Fibroblast of peridontal ligament (primary cell): ENCODE results near the gene PXDN.

Source experiments
- DNase-seq: peaks from one replicate; pipeline ENCODE4 v3.0.0-alpha.2; 2010; ENCODE audit errors: extremely low read depth

The PXDN gene

DNA sequence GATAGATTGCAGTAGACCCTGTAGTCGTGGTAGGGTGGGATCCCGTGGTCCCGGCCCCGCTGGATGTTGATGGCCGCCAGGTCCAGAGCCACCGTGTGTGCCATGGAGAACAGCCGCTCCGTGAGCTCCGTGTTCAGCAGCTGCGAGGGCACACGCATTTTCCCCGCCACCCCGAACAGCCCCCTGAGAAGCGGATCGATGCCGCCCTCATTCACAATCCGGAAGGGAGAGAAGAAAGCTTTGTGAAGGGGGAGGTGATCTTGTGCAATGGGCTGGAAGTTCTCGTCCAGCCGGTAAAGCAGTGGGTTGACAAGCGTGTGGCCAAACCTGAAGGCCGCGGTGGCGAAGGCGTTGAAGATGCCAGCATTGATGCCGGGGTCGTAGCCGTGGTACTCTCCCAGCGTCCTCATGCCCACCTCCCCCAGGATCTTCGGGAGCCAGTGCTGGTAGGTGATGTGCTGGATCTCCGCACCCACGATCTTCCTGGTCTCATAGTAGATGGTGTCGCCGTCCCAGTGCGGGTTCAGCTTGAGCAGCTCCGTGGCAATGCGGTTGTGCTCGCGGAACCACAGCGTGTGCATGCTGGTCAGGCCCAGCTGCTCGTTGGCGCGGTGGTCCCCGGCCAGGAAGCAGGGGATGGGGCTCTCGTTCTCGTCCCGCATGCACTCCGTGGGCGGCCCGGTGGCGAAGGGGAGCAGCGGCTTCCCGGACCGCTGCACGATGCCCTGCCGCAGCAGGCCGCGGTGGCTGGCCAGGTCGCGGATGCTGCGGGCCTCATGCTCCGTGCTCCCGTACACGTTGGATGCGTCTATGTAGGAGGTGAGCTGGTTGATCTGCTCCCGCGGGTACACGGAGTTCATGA is 95.8 kb downstream of the PXDN start:
- DNase-seq, result no peak

DNA sequence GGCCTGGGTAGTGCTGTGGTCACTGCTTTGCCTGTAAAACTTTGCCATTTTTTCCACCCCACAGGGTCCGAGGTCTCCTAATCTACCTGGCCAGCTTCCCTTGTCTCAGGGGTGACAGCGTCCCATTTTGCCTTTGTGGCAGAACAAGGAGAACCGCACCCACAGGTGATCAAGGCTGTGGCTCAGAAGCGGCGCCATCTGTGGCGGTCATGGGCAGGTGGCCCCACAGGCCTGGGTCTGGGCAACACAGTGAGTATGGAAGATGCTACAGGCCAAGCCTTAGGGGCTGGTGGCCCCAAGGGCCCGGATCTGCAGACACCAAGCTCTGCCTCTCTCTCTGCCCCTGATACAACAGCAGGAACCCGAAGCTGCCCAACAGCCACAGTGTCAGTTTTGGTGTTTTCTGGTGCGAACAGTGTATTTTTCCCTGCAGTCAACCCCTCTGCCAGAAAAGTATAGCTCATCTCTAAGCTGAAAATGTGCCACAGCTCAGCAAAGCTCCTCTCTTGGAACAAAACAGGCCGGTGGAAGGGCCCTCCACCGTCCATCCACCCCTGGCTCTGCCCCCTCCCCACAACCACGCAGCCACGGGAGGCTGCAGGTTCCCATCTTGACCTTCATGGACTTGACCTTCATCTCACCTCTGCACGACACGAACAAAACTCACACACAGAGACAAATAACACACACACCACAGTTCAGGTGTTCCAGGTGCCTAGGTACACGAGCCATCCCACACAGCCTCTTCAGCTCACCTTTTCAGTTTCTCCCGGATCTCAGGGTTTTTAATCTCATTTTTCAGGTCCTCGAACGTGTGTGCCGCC is 96.7 kb downstream of the PXDN start:
- no peak for DNase-seq

DNA sequence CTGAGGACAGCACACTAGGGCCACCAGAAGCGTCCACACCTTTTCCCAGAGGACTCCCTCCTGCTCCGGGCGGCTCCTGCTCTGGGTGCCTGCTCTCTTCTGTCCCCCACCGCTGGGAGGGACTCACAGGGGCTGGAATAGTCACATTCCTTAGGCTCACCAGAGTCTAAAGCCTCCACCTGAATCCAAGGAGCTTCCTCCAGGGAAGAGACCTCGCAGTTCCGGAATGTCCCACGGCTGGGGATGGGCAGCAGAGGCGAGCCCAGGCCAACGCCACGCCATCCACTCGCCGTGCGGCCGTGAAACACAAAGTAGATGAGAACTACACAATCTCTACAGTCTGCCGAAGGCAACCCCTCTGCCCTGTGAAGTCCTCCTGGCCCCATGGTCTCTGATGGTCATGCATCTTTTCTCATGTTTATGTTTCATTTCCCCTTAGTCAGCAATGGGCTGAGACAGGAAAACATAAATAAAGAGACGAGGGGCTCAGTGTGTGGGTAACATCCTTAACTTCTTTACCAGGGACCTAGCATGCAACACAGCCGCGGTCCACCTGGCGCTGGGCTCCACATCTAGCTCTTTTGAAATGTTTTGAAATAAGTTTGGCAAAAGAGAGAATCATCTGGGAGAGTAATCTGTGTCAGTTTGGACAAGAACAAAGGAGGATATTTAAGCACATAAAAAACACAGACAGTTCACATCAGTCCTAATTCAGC is 98.4 kb downstream of the PXDN start:
- DNase-seq, result no peak

DNA sequence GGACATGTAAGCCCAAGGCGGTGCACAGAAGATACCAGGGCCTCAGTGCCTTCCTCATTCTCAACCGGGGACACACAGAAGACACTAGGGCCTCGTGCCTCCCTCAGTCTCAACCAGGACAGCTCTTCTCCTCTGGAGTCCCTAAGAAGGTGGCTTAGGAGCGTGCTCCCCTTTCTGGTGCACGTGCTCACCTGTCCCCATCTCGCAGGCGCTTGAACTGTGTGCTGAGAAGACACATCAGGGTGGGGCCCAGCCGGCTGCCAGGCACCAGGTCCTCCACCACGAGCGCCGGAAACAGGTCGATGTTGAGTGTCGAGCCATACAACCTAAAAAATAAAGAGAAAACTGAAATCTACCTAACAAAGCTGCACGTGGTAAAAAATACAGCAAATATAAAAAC is 99.9 kb downstream of the PXDN start:
- no peak for DNase-seq

GRCh38 chr2:1642993-1643619 is 101.2 kb downstream of the PXDN start:
- no peak for DNase-seq

DNA sequence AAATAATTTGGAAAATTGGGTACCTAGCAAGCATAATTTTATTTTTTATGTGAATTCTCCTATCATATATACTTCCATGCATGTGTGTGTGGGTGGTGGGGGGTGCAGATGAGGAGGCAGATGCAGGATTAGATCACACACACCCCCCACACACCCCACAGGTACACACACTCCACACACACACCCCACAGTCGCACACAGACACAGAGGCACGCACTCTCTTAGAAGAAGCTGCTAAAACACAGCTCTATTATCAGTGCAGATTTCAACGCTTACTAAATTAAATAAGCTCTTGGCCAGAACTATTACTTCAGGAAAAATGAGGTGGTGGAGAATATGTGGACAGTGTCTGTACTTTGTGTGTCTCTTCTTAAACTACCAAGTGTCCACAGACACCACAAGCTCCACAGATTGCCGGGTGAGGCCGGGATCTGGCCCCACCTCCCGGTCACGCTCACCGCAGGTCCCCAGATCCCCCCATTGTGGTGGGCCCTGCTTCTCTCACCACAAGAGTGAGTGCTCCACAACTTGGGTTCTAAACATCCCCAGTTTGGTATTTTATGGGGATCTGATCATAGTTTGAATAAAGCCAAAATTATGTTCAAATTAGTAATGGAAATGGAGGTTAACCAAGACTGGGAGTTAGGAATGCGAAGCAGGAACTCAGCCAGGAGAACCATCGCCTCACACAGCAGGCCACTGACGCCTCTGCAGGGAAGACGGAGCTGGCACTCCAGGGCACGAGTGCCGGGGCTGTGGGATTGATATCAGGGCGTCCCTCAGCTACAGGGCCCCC is 102.1 kb downstream of the PXDN start:
- DNase-seq, result peak; percentile 32

DNA sequence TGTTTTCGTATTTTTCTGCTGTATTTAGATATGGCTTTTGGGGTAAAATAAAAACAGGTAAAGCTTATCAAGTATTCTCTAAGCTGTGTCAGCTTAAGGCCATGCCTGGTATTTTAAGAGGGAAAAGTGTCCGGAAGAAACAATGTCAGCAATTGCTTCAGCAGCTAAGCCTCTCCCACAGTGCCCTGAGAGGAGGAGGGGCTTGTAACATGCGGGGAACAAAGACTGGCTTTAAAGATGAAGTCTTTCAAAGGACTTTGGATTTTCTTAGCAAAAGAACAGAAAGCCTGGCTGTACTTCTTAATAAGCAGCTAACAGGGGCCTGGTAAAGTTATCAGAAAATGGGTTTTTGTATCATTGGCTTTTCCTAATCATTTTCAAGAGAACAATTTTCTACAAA is 102.8 kb downstream of the PXDN start:
- no peak for DNase-seq

DNA sequence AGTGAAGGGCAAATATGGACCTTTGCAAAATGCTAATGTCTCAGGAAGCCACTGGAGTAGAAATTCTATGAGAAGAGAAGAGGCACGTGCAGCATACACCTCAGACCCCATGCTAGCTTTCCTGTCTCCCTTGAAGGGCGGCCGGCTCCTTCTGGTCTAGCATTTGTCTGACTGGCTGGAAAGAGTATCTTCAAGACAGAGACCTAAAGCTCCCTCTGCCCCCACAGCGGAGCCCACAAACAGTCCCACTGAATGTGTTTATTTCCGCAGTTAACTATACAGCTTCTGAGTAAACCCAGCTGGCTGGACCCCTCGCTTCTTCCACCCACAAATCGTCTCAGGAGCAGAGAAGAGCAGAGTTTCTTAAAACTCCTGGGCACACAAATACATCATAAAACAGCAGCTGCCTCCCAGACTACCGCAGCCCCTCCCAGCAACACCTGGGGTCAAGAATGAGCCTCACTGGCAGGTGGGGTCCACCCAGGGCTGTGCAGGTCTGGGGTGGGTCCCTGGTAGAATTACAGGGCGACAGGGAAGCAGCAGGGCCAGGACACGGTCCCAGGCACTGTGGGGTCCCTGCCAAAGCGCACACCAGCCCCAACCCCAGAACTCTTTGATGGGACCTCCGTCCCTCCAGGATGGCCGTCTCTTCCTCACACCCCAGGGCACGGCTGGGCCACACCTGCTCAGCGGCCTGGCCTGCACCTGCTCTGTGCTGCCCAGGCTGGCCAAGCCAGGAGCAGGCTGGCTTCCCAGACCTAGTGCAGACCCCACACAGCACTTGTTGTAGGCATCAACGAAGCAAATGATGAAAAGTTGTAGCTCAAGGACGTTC is 103.8 kb downstream of the PXDN start:
- DNase-seq, result no peak

GRCh38 chr2:1639086-1639858 is 105.0 kb downstream of the PXDN start:
- DNase-seq, result no peak

DNA sequence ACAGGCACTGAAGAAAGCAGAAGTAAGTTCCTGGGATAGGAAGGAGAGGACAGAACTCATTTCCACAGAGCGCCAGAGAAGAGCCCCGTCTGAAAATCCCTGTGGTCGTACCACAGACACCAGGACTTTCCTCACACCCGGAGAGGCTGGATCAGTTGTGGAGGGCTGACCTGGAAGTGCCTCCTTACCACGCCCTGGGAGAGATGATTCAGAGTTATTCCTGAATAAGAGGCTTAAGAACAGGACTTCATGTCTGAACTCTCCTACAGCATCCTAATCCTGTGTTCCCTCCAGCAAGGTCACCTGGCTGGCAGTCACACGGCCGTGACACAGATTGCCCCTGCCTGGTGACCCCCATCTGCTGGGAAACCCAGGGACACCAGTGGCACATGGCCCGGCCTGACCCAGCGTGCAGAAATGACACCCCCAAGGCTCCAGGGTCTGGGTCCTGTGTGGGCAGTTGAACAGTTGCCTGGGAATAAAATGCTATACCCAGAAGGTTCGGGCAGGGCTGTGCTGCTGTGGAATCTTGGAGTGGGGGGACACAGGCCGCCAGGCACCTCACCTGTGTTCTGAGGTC is 105.9 kb downstream of the PXDN start:
- DNase-seq, result no peak

DNA sequence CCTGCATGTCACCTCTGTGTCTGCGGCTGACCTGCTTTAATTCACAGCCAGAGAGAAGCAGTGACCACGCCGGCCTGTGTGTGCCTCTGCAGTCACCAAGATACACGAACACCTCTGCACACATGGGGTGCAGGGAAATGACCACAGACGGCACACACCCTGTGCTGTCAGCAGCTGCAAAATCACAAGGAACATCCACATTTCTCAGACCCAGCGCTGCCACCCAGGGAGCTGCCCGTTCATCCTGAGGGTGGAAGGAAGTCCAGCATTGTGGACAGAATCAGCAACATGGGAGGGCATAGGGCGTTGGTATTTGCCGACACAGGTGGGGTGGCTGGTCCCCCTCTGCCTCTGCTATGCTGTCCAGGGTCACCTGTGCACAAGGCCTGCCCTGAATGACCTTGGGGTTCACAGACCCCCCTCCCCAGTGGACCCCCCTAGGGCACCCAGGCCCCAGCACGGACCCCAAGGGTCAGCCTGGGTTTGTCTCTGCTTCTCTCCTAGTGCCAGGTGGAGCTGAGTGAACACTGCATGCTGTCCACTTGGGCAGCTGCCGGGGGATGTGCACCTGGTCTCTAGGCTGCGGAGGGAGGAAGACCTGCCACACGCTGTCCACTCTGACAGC is 107.4 kb downstream of the PXDN start:
- no peak for DNase-seq

DNA sequence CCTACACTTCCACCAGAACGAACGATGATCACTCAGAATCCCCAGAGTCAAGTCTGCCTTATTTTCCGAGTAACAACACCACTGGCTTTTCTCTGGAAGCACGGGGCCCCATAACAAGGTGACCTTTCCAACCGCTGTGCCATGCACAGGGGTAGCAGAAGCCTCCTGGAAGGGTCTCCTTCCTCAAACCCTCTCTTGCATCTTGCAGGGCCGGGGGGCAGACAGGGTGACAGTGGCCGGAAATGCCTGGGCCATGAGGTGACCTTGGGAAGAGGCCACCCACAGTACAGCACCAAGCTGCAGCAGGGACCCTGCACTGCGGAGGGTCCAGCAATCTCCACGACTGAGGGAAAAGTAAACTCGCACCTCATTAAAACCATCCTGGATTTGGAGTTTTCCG is 108.5 kb downstream of the PXDN start:
- DNase-seq, result no peak

GRCh38 chr2:1634681-1635341 is 109.5 kb downstream of the PXDN start:
- DNase-seq, result no peak

DNA sequence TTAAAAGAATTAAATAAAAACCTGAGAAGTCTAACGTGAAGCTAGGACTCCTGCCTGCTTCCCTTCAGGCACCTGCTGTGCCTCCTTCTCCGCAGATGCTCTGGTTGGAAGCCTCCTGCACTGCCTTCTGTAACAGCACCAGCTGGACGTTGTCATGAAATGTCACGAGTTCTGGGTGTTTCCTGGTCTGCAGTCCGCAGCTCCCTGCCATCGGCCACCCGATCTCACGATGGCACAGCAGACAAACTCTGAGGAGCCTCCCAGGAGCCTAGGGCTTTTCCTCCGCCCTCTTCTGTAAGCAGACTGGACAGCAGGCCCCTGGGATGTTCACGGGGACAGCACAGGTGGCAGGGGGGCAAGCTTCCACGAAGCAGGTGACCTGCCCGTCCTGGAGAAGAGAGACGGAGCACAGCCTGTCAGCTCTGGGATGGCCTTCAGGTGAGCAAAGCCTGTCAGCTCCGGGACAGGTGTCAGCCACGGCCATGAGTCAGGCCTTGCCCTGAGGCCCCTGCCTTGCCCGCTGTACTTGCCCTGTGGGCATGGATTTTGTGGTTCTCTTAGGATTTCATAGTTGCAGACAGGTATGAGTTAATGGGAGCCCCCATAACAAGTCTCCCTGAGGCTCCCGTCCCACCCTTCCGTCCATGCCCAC is 110.3 kb downstream of the PXDN start:
- DNase-seq, result no peak

DNA sequence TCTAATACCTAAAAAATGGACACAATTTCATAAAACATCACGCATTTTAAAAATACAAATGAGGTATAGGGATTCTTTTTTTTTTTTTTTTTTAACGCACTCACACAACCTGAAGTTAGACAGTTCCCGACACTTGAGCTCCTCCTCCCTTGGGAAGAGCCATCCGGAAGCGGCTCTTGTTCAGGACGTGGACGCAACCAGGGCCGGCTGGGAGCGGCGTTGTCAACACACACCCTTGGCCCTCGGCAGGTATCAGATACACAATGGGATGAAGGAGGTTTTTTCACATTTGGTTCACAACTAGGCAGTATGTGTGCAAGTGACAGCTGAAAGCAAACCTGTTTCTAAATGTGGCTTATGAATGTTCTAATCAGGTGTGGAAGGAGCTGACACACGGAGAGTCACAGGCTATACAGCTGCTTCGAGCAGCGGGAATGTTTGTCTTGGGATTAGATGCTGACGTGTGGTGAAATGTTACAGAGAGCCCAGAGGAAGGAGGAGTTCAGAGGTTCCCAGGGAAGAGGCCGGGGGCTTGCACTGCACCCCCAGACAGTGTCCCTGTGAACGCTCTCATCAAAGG is 111.1 kb downstream of the PXDN start:
- no peak for DNase-seq

DNA sequence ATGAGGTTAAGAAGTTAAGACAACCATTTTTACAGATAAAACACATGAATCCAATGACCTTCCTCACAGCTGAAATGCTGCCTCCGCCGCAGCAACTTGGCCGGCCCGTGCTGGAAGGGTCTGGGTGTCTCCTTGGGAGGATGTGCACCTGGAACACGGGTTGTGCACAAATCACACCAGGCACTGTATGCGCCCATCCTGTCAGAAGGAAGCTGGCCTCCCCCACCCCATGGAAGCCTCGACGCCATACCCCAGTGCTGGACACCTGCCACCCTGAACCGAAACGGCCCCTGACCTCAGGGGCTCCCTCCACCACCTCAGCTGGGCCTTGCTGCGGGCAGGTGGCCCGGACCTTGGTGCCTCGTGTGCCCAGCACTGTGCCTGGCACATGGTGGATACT is 111.8 kb downstream of the PXDN start:
- DNase-seq, result no peak

DNA sequence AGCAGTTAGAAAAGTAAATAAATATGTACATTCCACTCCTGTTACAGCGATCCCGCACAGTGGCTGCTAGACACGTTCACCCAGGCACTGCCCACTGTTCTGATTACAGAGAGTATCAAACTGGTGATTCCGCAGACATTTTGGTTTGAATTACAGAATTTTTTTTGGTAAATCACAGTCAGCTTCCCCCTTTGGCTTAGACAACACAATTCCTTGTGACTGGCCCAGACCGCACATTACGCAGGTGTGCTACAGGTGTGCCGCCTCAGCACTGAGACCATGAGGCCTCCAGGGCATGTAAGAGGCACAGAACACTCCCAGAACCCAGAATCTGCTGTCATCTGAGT is 112.3 kb downstream of the PXDN start:
- peak; percentile 45 for DNase-seq
